Measurements from ENCODE around the gene PDSS2.

DNA sequence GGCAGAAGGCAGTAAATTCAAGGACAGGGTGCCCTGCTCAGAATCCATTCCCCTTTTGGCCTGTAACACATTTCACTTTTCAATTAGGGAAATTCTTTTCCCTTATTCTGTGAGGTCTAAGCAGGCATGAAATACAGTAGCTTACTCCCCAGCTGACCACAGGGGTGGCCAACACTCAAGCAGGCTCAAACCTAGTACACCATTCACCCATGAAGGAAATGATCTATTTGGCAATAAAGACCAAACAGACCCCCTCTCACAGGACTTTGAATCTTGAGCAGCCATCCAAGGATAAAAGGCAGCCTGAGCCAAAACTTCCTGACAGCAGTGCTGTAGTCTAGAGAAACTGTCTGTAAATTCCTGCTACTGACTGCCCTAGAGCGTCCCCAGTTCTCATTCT lies 17.7 kb downstream of the PDSS2 start:
- TF ChIP-seq, protein P1, sequence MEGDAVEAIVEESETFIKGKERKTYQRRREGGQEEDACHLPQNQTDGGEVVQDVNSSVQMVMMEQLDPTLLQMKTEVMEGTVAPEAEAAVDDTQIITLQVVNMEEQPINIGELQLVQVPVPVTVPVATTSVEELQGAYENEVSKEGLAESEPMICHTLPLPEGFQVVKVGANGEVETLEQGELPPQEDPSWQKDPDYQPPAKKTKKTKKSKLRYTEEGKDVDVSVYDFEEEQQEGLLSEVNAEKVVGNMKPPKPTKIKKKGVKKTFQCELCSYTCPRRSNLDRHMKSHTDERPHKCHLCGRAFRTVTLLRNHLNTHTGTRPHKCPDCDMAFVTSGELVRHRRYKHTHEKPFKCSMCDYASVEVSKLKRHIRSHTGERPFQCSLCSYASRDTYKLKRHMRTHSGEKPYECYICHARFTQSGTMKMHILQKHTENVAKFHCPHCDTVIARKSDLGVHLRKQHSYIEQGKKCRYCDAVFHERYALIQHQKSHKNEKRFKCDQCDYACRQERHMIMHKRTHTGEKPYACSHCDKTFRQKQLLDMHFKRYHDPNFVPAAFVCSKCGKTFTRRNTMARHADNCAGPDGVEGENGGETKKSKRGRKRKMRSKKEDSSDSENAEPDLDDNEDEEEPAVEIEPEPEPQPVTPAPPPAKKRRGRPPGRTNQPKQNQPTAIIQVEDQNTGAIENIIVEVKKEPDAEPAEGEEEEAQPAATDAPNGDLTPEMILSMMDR (IDR thresholded peaks at IDR 0.05; ENCODE audit: low read depth, low read length, poor library complexity, severe bottlenecking) = no peak
- TF ChIP-seq EZH2phosphoT487 (IDR thresholded peaks at IDR 0.05; ENCODE audit: borderline replicate concordance, low read length) = no peak

Data from DOHH2 (cell line).